Mesenchymal stem cell (in vitro differentiated cells and primary cell): ENCODE data around the gene STN1.

Experiments used
- DNase-seq: peaks from one replicate; pipeline ENCODE4 v3.0.0-alpha.2; 2013
- H2AFZ ChIP-seq: one replicate; pipeline ENCODE4 v1.6.1; 2013; ENCODE audit warnings: low read depth, mild to moderate bottlenecking, control low read depth, inconsistent platforms, low read length, moderate library complexity
- H2AK5ac ChIP-seq: 2 replicates; pipeline ENCODE4 v1.6.1; 2013; ENCODE audit warnings: low read length, moderate library complexity, mild to moderate bottlenecking, inconsistent platforms; ENCODE audit not compliant: severe bottlenecking
- H2BK120ac ChIP-seq: one replicate; pipeline ENCODE4 v1.6.1; 2013; ENCODE audit warnings: low read depth, mild to moderate bottlenecking, inconsistent platforms, low read length, moderate library complexity
- H2BK12ac ChIP-seq, 2 experiments: one replicate each; pipeline ENCODE4 v1.6.1; 2013; ENCODE audit warnings: inconsistent platforms in 2 of 2, low read length in 2 of 2, mild to moderate bottlenecking in 2 of 2, moderate library complexity in 2 of 2, control low read depth in 1 of 2
- H2BK15ac ChIP-seq: one replicate; pipeline ENCODE4 v1.6.1; 2013; ENCODE audit warnings: mild to moderate bottlenecking, low read depth, inconsistent platforms; ENCODE audit not compliant: poor library complexity, severe bottlenecking
- H2BK5ac ChIP-seq: 2 replicates; pipeline ENCODE4 v1.6.1; 2013; ENCODE audit warnings: low read depth, mild to moderate bottlenecking, low read length, control low read depth, inconsistent platforms; ENCODE audit not compliant: poor library complexity, severe bottlenecking
- H3K14ac ChIP-seq, 2 experiments: one replicate each; pipeline ENCODE4 v1.6.1; 2013; ENCODE audit warnings: inconsistent platforms in 2 of 2, low read length in 2 of 2, control low read depth in 1 of 2, mild to moderate bottlenecking in 1 of 2, moderate library complexity in 1 of 2
- H3K18ac ChIP-seq, 2 experiments: one replicate each; pipeline ENCODE4 v1.6.1; 2013; ENCODE audit warnings: inconsistent platforms in 2 of 2, low read length in 2 of 2, control low read depth in 1 of 2, low read depth in 1 of 2, mild to moderate bottlenecking in 1 of 2
- H3K23ac ChIP-seq, 2 experiments: one replicate each; pipeline ENCODE4 v1.6.1; 2013; ENCODE audit warnings: inconsistent platforms in 2 of 2, low read length in 2 of 2, mild to moderate bottlenecking in 2 of 2, moderate library complexity in 2 of 2, control low read depth in 1 of 2
- H3K27ac ChIP-seq: 2 replicates; pipeline ENCODE4 v1.5.1; 2013; ENCODE audit warnings: mild to moderate bottlenecking, moderate library complexity, low read length, control low read depth, inconsistent platforms; ENCODE audit not compliant: poor library complexity, severe bottlenecking
- H3K27me3 ChIP-seq, 2 experiments: 2 replicates each; pipeline versions ENCODE4 v1.6.1 to v1.7.0; 2013; ENCODE audit warnings: low read length in 2 of 2, mild to moderate bottlenecking in 2 of 2, moderate library complexity in 2 of 2, control low read depth in 1 of 2, inconsistent platforms in 1 of 2; ENCODE audit not compliant: control insufficient read depth in 1 of 2, insufficient read depth in 1 of 2
- H3K36me3 ChIP-seq, 2 experiments: 2 replicates each; pipeline versions ENCODE4 v1.6.1 to v1.7.0; 2013; ENCODE audit warnings: low read length in 2 of 2, control low read depth in 1 of 2, inconsistent platforms in 1 of 2, low read depth in 1 of 2, mild to moderate bottlenecking in 1 of 2; ENCODE audit not compliant: insufficient read depth in 2 of 2, control insufficient read depth in 1 of 2
- H3K4ac ChIP-seq, 2 experiments: one replicate each; pipeline ENCODE4 v1.6.1; 2013; ENCODE audit warnings: inconsistent platforms in 2 of 2, low read length in 2 of 2, mild to moderate bottlenecking in 2 of 2, moderate library complexity in 2 of 2, control low read depth in 1 of 2, low read depth in 1 of 2
- H3K4me1 ChIP-seq: 2 replicates; pipeline ENCODE4 v1.6.1; 2013; ENCODE audit warnings: low read depth, low read length, control low read depth; ENCODE audit not compliant: control insufficient read depth, insufficient read depth
- H3K4me2 ChIP-seq: 2 replicates; pipeline ENCODE4 v1.6.1; 2013; ENCODE audit warnings: low read length, mild to moderate bottlenecking, inconsistent platforms; ENCODE audit not compliant: poor library complexity, severe bottlenecking
- H3K4me3 ChIP-seq, 2 experiments: 2 replicates each; pipeline versions ENCODE4 v1.5.1 to v1.7.0; 2013; ENCODE audit warnings: low read length in 2 of 2, mild to moderate bottlenecking in 2 of 2, control low read depth in 1 of 2, low read depth in 1 of 2; ENCODE audit not compliant: insufficient read depth in 1 of 2
- H3K79me1 ChIP-seq: replicated peaks from 2 replicates; pipeline ENCODE4 v1.6.1; 2013; ENCODE audit warnings: mild to moderate bottlenecking, control low read depth, low read length, inconsistent platforms; ENCODE audit not compliant: poor library complexity, severe bottlenecking
- H3K9ac ChIP-seq: 2 replicates; pipeline ENCODE4 v1.7.0; 2013; ENCODE audit warnings: mild to moderate bottlenecking, low read length, moderate library complexity
- H3K9me3 ChIP-seq: 2 replicates; pipeline ENCODE4 v1.7.0; 2013; ENCODE audit warnings: mild to moderate bottlenecking, low read length; ENCODE audit not compliant: control insufficient read depth
- H4K8ac ChIP-seq: one replicate; pipeline ENCODE4 v1.6.1; 2013; ENCODE audit warnings: inconsistent platforms, mild to moderate bottlenecking, low read length, moderate library complexity
- H4K91ac ChIP-seq: one replicate; pipeline ENCODE4 v1.6.1; 2013; ENCODE audit warnings: mild to moderate bottlenecking, low read length, inconsistent platforms
- WGBS: methylation state at CpG from one replicate; pipeline ENCODE4 v1.1.7; 2013; ENCODE audit warnings: mixed read lengths; 5-methylcytosine and 5-hydroxymethylcytosine counted together

The STN1 gene

GRCh38 chr10:103960103-103960502 lies 42.1 kb upstream of the STN1 start:
- WGBS, result 96% methylated on average over 3 of the region's 3 CpGs
- Histone ChIP-seq H2BK5ac (no peak overlapping the region), H4K8ac (no peak overlapping the region), H2BK12ac (no peak overlapping the region), H3K18ac (no peak overlapping the region), H2BK15ac (no peak overlapping the region), H3K36me3 (no peaks in the 10 kb centered on the region), H2AK5ac (no peak overlapping the region), H3K9ac (peak overlapping the region; percentile 46), H3K27ac (no peak overlapping the region), H3K4me1 (no peaks in the 10 kb centered on the region), H3K14ac (no peak overlapping the region), H3K4me2 (no peak overlapping the region), H4K91ac (no peak overlapping the region), H3K4me3 (no peak overlapping the region), H3K79me1 (no peaks in the 10 kb centered on the region), H3K9me3 (no peaks in the 10 kb centered on the region), H2AFZ (no peak overlapping the region), H3K23ac (no peak overlapping the region), H3K27me3 (no peaks in the 10 kb centered on the region), H3K4ac (no peak overlapping the region), H2BK120ac (no peak overlapping the region)
- no peak for DNase-seq

GRCh38 chr10:103958996-103959395 lies 41.0 kb upstream of the STN1 start:
- no peak overlapping the region for H3K4ac ChIP-seq
- no peaks in the 10 kb centered on the region for H3K27me3 ChIP-seq
- H3K14ac ChIP-seq, result no peak overlapping the region
- no peaks in the 10 kb centered on the region for H3K79me1 ChIP-seq
- no peak overlapping the region for H3K23ac ChIP-seq
- no peak overlapping the region for H4K91ac ChIP-seq
- no peak overlapping the region for H2AK5ac ChIP-seq
- no peaks in the 10 kb centered on the region for H3K4me1 ChIP-seq
- no peak overlapping the region for H2BK15ac ChIP-seq
- H3K4me3 ChIP-seq, result no peak overlapping the region
- no peaks in the 10 kb centered on the region for H3K36me3 ChIP-seq
- no peak overlapping the region for H3K9ac ChIP-seq
- H2AFZ ChIP-seq, result no peak overlapping the region
- no peak overlapping the region for H3K18ac ChIP-seq
- no peak overlapping the region for H2BK12ac ChIP-seq
- H3K4me2 ChIP-seq, result no peak overlapping the region
- no peak for DNase-seq
- H3K9me3 ChIP-seq, result peaks cover 7% of the 10 kb centered on the region
- H2BK120ac ChIP-seq, result no peak overlapping the region
- H2BK5ac ChIP-seq, result no peak overlapping the region
- no peak overlapping the region for H3K27ac ChIP-seq
- H4K8ac ChIP-seq, result no peak overlapping the region
- no CpG with 5 or more reads among the region's 2 CpGs for WGBS

- H2BK5ac ChIP-seq, result no peak overlapping the region
- DNase-seq, result no peak
- H3K9me3 ChIP-seq, result peaks cover 7% of the 10 kb centered on the region
- H2BK120ac ChIP-seq, result no peak overlapping the region
- H4K8ac ChIP-seq, result no peak overlapping the region
- no peak overlapping the region for H3K4ac ChIP-seq
- no peak overlapping the region for H3K27ac ChIP-seq
- H2BK15ac ChIP-seq, result no peak overlapping the region
- H2AFZ ChIP-seq, result no peak overlapping the region
- no peak overlapping the region for H3K18ac ChIP-seq
- no peak overlapping the region for H2AK5ac ChIP-seq
- no peak overlapping the region for H3K23ac ChIP-seq
- no peak overlapping the region for H3K4me3 ChIP-seq
- H3K14ac ChIP-seq, result no peak overlapping the region
- no peaks in the 10 kb centered on the region for H3K79me1 ChIP-seq
- no peak overlapping the region for H4K91ac ChIP-seq
- no peaks in the 10 kb centered on the region for H3K36me3 ChIP-seq
- H3K9ac ChIP-seq, result no peak overlapping the region
- no peaks in the 10 kb centered on the region for H3K4me1 ChIP-seq
- H2BK12ac ChIP-seq, result no peak overlapping the region
- WGBS, result no CpG with 5 or more reads among the region's 1 CpG
- H3K4me2 ChIP-seq, result no peak overlapping the region
- no peaks in the 10 kb centered on the region for H3K27me3 ChIP-seq
Measured at GRCh38 chr10:103954543-103954942, 36.6 kb upstream of the STN1 start.

- no peak overlapping the region for H3K9ac ChIP-seq
- no peak overlapping the region for H2AFZ ChIP-seq
- H2BK5ac ChIP-seq, result no peak overlapping the region
- H3K36me3 ChIP-seq, result no peaks in the 10 kb centered on the region
- no peak overlapping the region for H2BK120ac ChIP-seq
- H3K4me3 ChIP-seq, result no peak overlapping the region
- peaks cover 7% of the 10 kb centered on the region for H3K9me3 ChIP-seq
- H3K4ac ChIP-seq, result no peak overlapping the region
- no peak overlapping the region for H2AK5ac ChIP-seq
- H3K18ac ChIP-seq, result no peak overlapping the region
- H3K79me1 ChIP-seq, result no peaks in the 10 kb centered on the region
- H3K4me2 ChIP-seq, result no peak overlapping the region
- H3K27me3 ChIP-seq, result no peaks in the 10 kb centered on the region
- no peak overlapping the region for H3K23ac ChIP-seq
- WGBS, result 78% methylated on average over 2 of the region's 4 CpGs
- no peak overlapping the region for H2BK12ac ChIP-seq
- no peak overlapping the region for H4K91ac ChIP-seq
- no peak overlapping the region for H4K8ac ChIP-seq
- H3K4me1 ChIP-seq, result no peaks in the 10 kb centered on the region
- no peak overlapping the region for H2BK15ac ChIP-seq
- H3K14ac ChIP-seq, result no peak overlapping the region
- no peak for DNase-seq
- H3K27ac ChIP-seq, result no peak overlapping the region
Measured at GRCh38 chr10:103951942-103952341, 34.0 kb upstream of the STN1 start.
